Endothelial cell (in vitro differentiated cells): ENCODE data around the gene COL15A1. TPM values are rescaled to one million over a fixed set of nuclear protein-coding genes. Genes with fewer than 3 reads are reported as not detected.

Experiments
- DNase-seq: peaks from one replicate; pipeline ENCODE4 v3.0.0; 2021; ENCODE audit warnings: low spot score
- H3K27ac Mint-ChIP-seq: one replicate; pipeline ENCODE4 v1.8.0; 2021; ENCODE audit warnings: mixed read lengths, inconsistent platforms; ENCODE audit not compliant: unreplicated experiment
- H3K27me3 Mint-ChIP-seq: one replicate; pipeline ENCODE4 v1.8.0; 2021; ENCODE audit warnings: mild to moderate bottlenecking, moderate library complexity, mixed read lengths, inconsistent platforms; ENCODE audit not compliant: unreplicated experiment
- H3K36me3 Mint-ChIP-seq: one replicate; pipeline ENCODE4 v1.8.0; 2021; ENCODE audit warnings: mild to moderate bottlenecking, low read depth, mixed read lengths, inconsistent platforms; ENCODE audit not compliant: unreplicated experiment
- H3K4me1 Mint-ChIP-seq: one replicate; pipeline ENCODE4 v1.8.0; 2021; ENCODE audit warnings: mild to moderate bottlenecking, mixed read lengths, inconsistent platforms; ENCODE audit not compliant: unreplicated experiment
- H3K4me3 Mint-ChIP-seq: one replicate; pipeline ENCODE4 v1.8.0; 2021; ENCODE audit warnings: mild to moderate bottlenecking, mixed read lengths, inconsistent platforms; ENCODE audit not compliant: unreplicated experiment
- H3K9me3 Mint-ChIP-seq: one replicate; pipeline ENCODE4 v1.8.0; 2021; ENCODE audit warnings: mixed read lengths, inconsistent platforms; ENCODE audit not compliant: unreplicated experiment
- CTCF ChIP-seq: fragments of 200-600 bp; sonication (generic); IDR thresholded peaks from one replicate; pipeline ENCODE4 v1.5.0; 2021; ENCODE audit warnings: antibody characterized with exemption; ENCODE audit not compliant: unreplicated experiment
- total RNA-seq: library from RNA; stranded (reverse); fragmentation: NEBNext Ultra II Directional; extraction: Animal tissue kit (Norgen Biotek cat#: 25700); gene quantifications from one replicate; pipeline ENCODE4 v1.2.1, GENCODE V29; 2021; ENCODE audit not compliant: unreplicated experiment

The COL15A1 gene
- total RNA-seq, 1 donor from 2014 or later: 24.0 TPM

- Mint-ChIP-seq H3K9me3 (no peaks in the 10 kb centered on the region), H3K27me3 (no peaks in the 10 kb centered on the region), H3K4me3 (no peak overlapping the region), H3K36me3 (no peaks in the 10 kb centered on the region), H3K4me1 (peaks cover 50% of the 10 kb centered on the region), H3K27ac (peak overlapping the region; percentile 33)
- TF ChIP-seq CTCF: no peak
- no peak for DNase-seq
Observed at GRCh38 chr9:99112750-99113413, 169.2 kb downstream of the COL15A1 start.

- DNase-seq: no peak
- Mint-ChIP-seq H3K27me3 (no peaks in the 10 kb centered on the region), H3K27ac (no peak overlapping the region), H3K9me3 (no peaks in the 10 kb centered on the region), H3K36me3 (no peaks in the 10 kb centered on the region), H3K4me1 (peaks cover 46% of the 10 kb centered on the region), H3K4me3 (no peak overlapping the region)
- no peak for TF ChIP-seq CTCF
Observed at GRCh38 chr9:99113414-99114048, 169.8 kb downstream of the COL15A1 start.

- Mint-ChIP-seq H3K4me1 (peaks cover 45% of the 10 kb centered on the region), H3K4me3 (no peak overlapping the region), H3K9me3 (no peaks in the 10 kb centered on the region), H3K36me3 (no peaks in the 10 kb centered on the region), H3K27ac (peak overlapping the region; percentile 16), H3K27me3 (no peaks in the 10 kb centered on the region)
- TF ChIP-seq CTCF: no peak
- DNase-seq: no peak
Observed at GRCh38 chr9:99114049-99114440, 170.3 kb downstream of the COL15A1 start.

GRCh38 chr9:99114846-99115500 is 171.3 kb downstream of the COL15A1 start:
- DNase-seq: no peak
- TF ChIP-seq CTCF: no peak
- Mint-ChIP-seq H3K4me1 (peaks cover 46% of the 10 kb centered on the region), H3K27me3 (no peaks in the 10 kb centered on the region), H3K9me3 (no peaks in the 10 kb centered on the region), H3K27ac (no peak overlapping the region), H3K4me3 (no peak overlapping the region), H3K36me3 (no peaks in the 10 kb centered on the region)

GRCh38 chr9:99116003-99116411 is 172.3 kb downstream of the COL15A1 start:
- DNase-seq: no peak
- Mint-ChIP-seq H3K9me3 (no peaks in the 10 kb centered on the region), H3K27me3 (no peaks in the 10 kb centered on the region), H3K4me1 (peaks cover 56% of the 10 kb centered on the region), H3K4me3 (no peak overlapping the region), H3K36me3 (no peaks in the 10 kb centered on the region), H3K27ac (peak overlapping the region; percentile 72)
- TF ChIP-seq CTCF: no peak
